Astrocyte (in vitro differentiated cells and primary cell): ENCODE data around the gene REPIN1. TPM values are rescaled to one million over a fixed set of nuclear protein-coding genes. Genes with fewer than 3 reads are reported as not detected.

Experiments
- DNase-seq: peaks from one replicate; pipeline ENCODE4 v3.0.0-alpha.2; 2010; ENCODE audit warnings: low read depth
- FAIRE-seq: peaks from 2 replicates; lab custom pipeline; 2011; peaks lifted over from hg19 to GRCh38; lab: Jason Lieb, UNC
- H2AFZ ChIP-seq: 2 replicates; pipeline ENCODE4 v1.6.0; 2012; ENCODE audit warnings: low read depth, low read length, inconsistent platforms
- H3K27ac ChIP-seq: 2 replicates; pipeline ENCODE4 v1.5.1; 2011; ENCODE audit warnings: low read depth, low read length, inconsistent platforms
- H3K27me3 ChIP-seq: 2 replicates; pipeline ENCODE4 v1.6.0; 2011; ENCODE audit warnings: low read length, inconsistent platforms; ENCODE audit not compliant: insufficient read depth
- H3K36me3 ChIP-seq: 2 replicates; pipeline ENCODE4 v1.5.1; 2011; ENCODE audit warnings: low read length, inconsistent platforms; ENCODE audit not compliant: insufficient read depth
- H3K4me1 ChIP-seq: 2 replicates; pipeline ENCODE4 v1.5.1; 2011; ENCODE audit warnings: low read length, inconsistent platforms; ENCODE audit not compliant: insufficient read depth
- H3K4me2 ChIP-seq: 2 replicates; pipeline ENCODE4 v1.6.0; 2012; ENCODE audit warnings: low read length, inconsistent platforms
- H3K4me3 ChIP-seq: 2 replicates; pipeline ENCODE4 v1.5.1; 2011; ENCODE audit warnings: low read depth, mild to moderate bottlenecking, low read length, inconsistent platforms; ENCODE audit not compliant: insufficient read depth
- H3K79me2 ChIP-seq: 2 replicates; pipeline ENCODE4 v1.6.0; 2012; ENCODE audit warnings: mild to moderate bottlenecking, low read length, inconsistent platforms; ENCODE audit not compliant: insufficient read depth
- H3K9ac ChIP-seq: 2 replicates; pipeline ENCODE4 v1.6.0; 2012; ENCODE audit warnings: mild to moderate bottlenecking, low read length, inconsistent platforms
- H3K9me3 ChIP-seq: 2 replicates; pipeline ENCODE4 v1.5.1; 2012; ENCODE audit warnings: low read depth, mild to moderate bottlenecking, low read length, inconsistent platforms; ENCODE audit not compliant: insufficient read depth
- H4K20me1 ChIP-seq: 2 replicates; pipeline ENCODE4 v1.6.0; 2012; ENCODE audit warnings: low read length, inconsistent platforms; ENCODE audit not compliant: insufficient read depth
- H3K27ac Mint-ChIP-seq: one replicate; pipeline ENCODE4 v1.8.0; 2021; ENCODE audit warnings: mild to moderate bottlenecking, mixed read lengths; ENCODE audit not compliant: unreplicated experiment
- H3K27me3 Mint-ChIP-seq: one replicate; pipeline ENCODE4 v1.8.0; 2021; ENCODE audit warnings: low read depth, mixed read lengths; ENCODE audit not compliant: unreplicated experiment
- H3K36me3 Mint-ChIP-seq: one replicate; pipeline ENCODE4 v1.8.0; 2021; ENCODE audit warnings: low read depth, mixed read lengths; ENCODE audit not compliant: unreplicated experiment
- H3K4me1 Mint-ChIP-seq: one replicate; pipeline ENCODE4 v1.8.0; 2021; ENCODE audit warnings: low read depth, mixed read lengths; ENCODE audit not compliant: unreplicated experiment
- H3K4me3 Mint-ChIP-seq: one replicate; pipeline ENCODE4 v1.8.0; 2021; ENCODE audit warnings: mild to moderate bottlenecking, moderate library complexity, mixed read lengths; ENCODE audit not compliant: unreplicated experiment
- H3K9me3 Mint-ChIP-seq: one replicate; pipeline ENCODE4 v1.8.0; 2021; ENCODE audit warnings: mild to moderate bottlenecking, mixed read lengths; ENCODE audit not compliant: unreplicated experiment
- CTCF ChIP-seq: IDR thresholded peaks from 2 replicates; pipeline ENCODE4 v1.5.1; 2011; ENCODE audit warnings: low read depth, mild to moderate bottlenecking, inconsistent platforms, low read length, moderate library complexity; ENCODE audit not compliant: insufficient read depth
- EZH2 ChIP-seq: IDR thresholded peaks from 2 replicates; pipeline ENCODE4 v1.6.1; 2012; ENCODE audit warnings: mild to moderate bottlenecking, low read length, inconsistent platforms; ENCODE audit not compliant: insufficient read depth
- total RNA-seq: library from RNA; stranded (reverse); gene quantifications from 2 replicates; pipeline ENCODE4 v1.2.1, GENCODE V29; 2021

REPIN1 gene
- total RNA-seq, 1 donor from 2014 or later: 95.3 TPM

- Histone ChIP-seq H3K9me3 (no peaks in the 10 kb centered on the region), H3K4me1 (peaks cover 2% of the 10 kb centered on the region), H3K79me2 (no peaks in the 10 kb centered on the region), H3K4me3 (no peak overlapping the region), H3K4me2 (no peak overlapping the region), H3K27ac (no peak overlapping the region), H4K20me1 (no peaks in the 10 kb centered on the region), H3K9ac (peak overlapping the region; percentile 12), H3K36me3 (no peaks in the 10 kb centered on the region), H3K27me3 (no peaks in the 10 kb centered on the region), H2AFZ (no peak overlapping the region)
- TF ChIP-seq CTCF (no peak), EZH2 (no peak)
- Mint-ChIP-seq H3K27ac (no peak overlapping the region), H3K36me3 (no peaks in the 10 kb centered on the region), H3K4me1 (peaks cover 9% of the 10 kb centered on the region), H3K27me3 (peaks cover 3% of the 10 kb centered on the region), H3K9me3 (no peaks in the 10 kb centered on the region), H3K4me3 (no peak overlapping the region)
- no peak for FAIRE-seq
- DNase-seq: no peak
Observed at GRCh38 chr7:150360363-150361058, 8.1 kb upstream of the REPIN1 start.

- no peak overlapping the region for H2AFZ ChIP-seq
- FAIRE-seq (no peak), DNase-seq (no peak)
- Mint-ChIP-seq H3K4me3 (no peak overlapping the region), H3K9me3 (no peaks in the 10 kb centered on the region), H3K27ac (no peak overlapping the region), H3K4me1 (peaks cover 9% of the 10 kb centered on the region), H3K27me3 (peaks cover 3% of the 10 kb centered on the region), H3K36me3 (no peaks in the 10 kb centered on the region)
- H3K9me3 ChIP-seq: no peaks in the 10 kb centered on the region
- peaks cover 2% of the 10 kb centered on the region for H3K4me1 ChIP-seq
- H3K27me3 ChIP-seq: no peaks in the 10 kb centered on the region
- H3K4me3 ChIP-seq: no peak overlapping the region
- no peaks in the 10 kb centered on the region for H3K36me3 ChIP-seq
- H4K20me1 ChIP-seq: no peaks in the 10 kb centered on the region
- no peak for TF ChIP-seq CTCF
- no peak for TF ChIP-seq EZH2
- H3K79me2 ChIP-seq: no peaks in the 10 kb centered on the region
- H3K9ac ChIP-seq: no peak overlapping the region
- no peak overlapping the region for H3K27ac ChIP-seq
- no peak overlapping the region for H3K4me2 ChIP-seq
Observed at GRCh38 chr7:150361402-150361801, 7.2 kb upstream of the REPIN1 start.
